Hindlimb muscle (tissue), 1 donor: ENCODE measurements around the gene CACNA1C. TPM values are rescaled to one million over a fixed set of nuclear protein-coding genes. Genes with fewer than 3 reads are reported as not detected.

ENCODE experiments used
- DNase-seq: peaks from one replicate; pipeline ENCODE4 v3.0.0-alpha.2; 2013
- polyA plus RNA-seq: library from polyadenylated mRNA; unstranded; fragments of 120-200 nt; gene quantifications from one replicate; pipeline ENCODE4 v1.2.1, GENCODE V29; 2013; ENCODE audit not compliant: insufficient read length

CACNA1C gene
- polyA plus RNA-seq, 1 donor, result 3.4 TPM

- no peak for DNase-seq
Observed at GRCh38 chr12:2172491-2173214, 119.9 kb downstream of the CACNA1C start.

DNA sequence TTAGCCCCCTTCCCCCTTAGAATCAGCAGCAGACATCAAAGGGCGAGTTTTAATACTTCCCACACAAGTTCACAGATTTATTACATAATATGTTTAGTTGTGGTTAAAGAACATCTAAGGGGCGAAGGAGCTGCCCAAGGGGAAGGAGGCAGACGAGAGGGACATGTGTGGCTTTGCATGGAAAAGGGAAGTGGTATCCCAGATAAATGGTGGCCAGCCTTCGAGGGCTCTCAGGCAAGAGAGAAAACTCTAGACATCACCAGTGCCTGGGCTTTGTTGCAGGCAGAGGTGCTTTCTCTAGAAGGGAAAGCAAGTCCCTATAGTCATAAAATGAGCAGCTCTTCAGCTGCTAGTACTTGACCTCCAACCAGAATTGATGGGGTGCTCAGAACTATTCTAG lies 121.2 kb downstream of the CACNA1C start:
- DNase-seq, result no peak

GRCh38 chr12:2177003-2177402 lies 124.2 kb downstream of the CACNA1C start:
- DNase-seq, result no peak

GRCh38 chr12:2177751-2178150 lies 125.0 kb downstream of the CACNA1C start:
- no peak for DNase-seq

DNA sequence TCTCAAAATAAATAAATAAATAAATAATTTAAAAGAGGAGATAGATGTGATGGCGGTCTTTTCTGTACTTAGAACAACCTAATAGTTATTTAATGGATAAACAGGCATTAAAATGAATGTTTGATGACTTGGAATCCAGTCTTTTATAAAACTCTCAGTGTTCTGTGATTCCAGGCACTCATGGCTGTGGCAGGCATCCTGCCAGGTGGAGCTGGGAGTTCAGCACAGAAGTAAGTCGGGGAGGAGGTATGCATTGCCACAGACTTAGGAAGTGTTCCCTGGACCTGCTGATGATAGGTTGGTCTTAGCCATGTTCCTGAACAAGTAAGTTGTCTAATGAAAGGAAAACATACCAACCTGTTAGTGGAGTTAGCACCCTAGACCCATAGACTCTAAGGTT lies 126.3 kb downstream of the CACNA1C start:
- no peak for DNase-seq

DNA sequence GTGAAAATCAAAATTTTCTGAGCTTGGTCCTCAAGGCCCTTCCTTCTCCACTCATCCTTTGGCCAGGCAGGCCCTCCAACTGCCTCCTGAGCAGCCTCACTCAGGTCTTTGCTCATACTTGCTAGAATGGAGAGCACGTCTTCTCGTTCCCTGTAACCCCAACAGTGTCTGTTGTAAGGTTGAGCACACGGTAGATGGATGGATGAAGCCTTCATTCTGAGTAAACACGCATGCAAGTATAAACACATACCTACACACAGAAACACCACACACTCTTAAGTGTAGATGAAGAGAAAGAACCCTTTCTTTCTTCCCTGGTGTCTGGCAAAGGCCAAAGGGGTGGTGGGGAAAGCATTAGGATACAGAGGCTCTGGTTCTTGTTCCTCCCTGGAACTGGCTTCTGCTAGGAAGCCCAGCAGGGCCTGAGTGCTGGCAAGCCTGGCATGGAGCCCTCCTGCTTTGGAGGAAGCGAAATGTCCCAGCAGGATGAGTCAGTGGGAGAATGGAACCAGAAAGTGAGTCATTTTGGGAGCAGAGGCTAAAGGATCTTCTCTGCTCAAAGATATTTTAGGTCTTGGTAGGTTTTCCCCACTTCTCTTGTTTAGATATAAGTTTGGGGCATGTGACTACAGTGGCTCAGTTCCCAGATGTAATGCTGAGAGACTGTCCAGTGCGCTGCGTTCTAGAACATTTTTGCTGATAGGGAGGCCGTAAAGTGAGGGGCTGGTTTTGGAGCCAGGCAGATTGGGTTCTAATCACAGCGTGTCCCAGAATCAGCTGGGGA lies 127.4 kb downstream of the CACNA1C start:
- DNase-seq, result no peak

GRCh38 chr12:2180737-2181082 lies 127.9 kb downstream of the CACNA1C start:
- DNase-seq, result no peak

DNA sequence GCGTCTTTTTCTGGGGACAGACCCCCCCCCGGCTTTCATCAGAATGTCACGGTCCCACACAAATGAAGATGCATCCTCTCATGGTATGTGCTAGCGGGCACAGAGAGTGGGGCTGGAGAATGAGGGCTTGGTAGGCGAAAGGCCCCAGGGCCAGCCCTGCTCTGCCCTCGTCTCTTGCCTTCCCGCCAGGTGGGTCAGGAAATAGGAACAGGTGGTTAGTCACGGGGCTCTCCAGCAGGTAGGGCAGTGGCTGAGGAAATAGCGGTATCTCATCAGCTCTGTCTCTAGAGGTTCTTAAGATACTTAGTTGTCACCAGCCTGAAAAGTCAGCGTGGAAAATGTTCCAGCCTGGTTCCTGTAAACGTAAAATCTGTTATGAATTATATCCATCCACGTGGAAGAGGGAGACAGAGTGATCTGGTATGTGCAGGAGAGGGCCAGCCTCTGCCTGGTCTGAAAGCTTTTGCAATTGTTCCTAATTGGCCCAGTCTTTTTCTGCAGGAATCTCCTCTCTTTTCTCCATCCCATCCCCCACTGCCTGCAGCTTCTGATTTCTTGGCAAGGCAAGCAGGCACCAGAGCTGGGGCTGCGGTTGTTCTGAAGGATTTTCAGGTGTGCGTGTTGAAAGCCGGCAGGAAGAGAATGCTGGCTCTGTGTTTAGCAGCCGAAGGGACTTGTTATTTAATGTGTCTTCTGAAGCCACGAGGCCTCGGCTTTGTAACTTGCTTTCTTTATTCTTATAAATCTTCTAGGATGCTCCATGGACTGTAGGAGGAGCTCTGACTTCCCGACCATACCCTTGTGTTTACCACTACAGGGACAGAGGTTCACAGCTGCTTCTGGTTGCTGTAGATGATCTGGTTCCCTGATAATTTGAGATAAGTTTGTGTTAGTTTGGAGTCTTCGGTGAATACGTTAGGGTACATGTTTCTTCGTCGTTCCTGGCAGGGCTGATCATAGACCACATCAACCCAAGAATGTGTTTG lies 131.1 kb downstream of the CACNA1C start:
- no peak for DNase-seq

DNA sequence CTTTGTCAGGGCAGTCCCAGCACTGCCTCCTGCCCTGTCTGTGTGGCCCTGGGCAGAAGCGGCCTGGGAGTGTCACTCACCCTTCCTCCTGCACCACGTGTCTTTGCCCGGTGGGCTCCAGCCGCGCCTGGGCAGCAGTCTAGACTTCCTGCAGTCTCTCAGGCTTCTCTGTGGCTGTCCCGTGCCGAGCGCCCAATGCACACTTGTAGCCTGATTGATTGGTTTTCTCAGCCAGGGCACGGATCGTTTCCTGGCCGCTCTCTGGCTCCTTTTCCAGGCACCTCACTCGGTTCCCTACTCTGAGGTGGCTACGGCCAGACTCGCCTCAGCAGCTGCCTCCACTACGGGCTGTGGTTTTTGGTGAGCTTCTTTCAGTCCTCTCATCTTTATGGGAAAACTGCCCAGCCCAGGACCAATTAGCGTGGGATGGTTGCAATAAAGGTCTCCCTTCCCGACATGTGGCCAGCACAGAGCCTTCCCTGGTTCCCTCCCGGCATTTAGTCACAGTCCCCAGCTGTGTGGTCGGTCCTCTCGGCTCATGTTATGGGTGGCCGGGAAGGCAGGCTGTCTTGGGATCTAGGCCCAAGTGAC lies 133.1 kb downstream of the CACNA1C start:
- DNase-seq, result no peak

DNA sequence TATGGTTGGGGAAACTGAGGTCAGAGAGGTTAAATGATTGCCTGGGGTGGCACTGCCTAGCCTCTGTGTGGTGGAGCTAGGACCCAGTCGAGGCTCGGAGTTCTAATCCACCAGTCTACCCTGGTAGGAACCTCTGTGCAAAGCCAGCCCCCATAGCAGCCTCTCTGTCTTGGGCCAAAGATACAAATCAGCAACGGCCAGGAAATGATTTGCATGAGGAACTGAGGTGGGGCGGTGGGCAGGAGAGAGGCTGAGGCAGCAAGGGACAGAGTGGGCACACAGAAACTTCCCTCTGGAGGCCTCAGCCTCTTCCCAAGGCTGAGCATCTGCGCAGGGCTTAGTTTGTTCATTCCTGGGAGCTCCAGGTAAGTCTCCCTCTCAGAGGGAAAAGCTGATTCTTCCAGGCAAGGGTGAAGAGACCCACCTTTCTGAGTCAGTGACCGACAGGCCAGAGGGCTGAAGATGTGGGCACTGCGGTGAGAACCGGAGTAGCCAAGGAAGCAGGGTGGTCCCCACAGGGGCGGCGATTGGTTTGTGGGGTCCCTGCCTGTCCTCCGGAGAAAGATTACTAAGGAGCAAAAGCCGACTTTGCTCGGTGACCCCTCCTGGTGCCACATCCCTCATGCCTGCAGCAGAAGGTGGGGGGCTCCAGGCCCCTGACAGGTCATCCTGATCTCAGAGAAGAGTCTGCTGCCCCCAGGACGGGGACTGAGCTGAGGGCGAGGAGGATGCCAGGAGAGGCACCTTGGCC lies 134.6 kb downstream of the CACNA1C start:
- DNase-seq, result no peak

DNA sequence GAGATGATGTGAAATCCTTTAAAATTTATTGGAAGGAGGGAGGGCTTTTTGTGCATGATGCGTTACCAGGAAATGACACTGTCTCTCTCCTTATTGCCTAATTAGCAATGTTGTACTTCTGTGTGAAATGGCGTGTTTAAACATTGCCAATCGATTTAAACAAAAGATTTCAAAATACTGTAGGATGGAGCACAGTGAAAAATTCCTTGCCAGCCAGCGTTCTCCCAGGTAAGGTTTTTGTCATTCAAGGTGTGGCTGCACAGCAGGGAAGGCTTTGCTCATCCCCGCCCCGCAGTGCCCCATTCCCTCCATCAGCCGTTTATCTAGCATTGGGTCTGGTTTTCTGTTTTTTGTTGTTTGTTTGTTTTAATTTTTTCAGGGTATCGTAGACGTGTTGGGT lies 137.3 kb downstream of the CACNA1C start:
- no peak for DNase-seq

- no peak for DNase-seq
Observed at GRCh38 chr12:2190896-2191533, 138.2 kb downstream of the CACNA1C start.

DNA sequence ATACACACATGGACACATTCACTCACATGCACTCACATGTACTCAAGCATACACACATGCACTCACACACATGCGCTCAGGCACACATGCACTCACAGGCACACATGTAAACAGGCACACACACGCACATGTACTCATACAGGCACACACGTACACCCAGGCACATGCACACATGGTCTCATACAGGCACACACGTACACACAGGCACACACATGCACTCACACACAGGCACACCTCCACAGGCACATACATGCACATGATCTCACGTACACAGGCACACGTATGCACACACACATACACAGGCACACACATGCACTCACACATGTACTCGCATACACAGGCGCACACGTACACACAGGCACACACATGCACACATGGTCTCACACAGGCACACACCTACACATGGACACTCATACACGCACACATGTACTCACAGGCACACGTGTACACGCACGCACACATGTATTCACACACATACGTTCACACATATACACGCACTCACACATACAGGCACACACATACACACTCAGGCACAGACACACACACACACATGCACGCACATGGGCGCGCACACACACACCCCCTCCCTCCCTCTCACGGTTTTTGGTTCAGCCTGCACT lies 138.9 kb downstream of the CACNA1C start:
- no peak for DNase-seq

DNA sequence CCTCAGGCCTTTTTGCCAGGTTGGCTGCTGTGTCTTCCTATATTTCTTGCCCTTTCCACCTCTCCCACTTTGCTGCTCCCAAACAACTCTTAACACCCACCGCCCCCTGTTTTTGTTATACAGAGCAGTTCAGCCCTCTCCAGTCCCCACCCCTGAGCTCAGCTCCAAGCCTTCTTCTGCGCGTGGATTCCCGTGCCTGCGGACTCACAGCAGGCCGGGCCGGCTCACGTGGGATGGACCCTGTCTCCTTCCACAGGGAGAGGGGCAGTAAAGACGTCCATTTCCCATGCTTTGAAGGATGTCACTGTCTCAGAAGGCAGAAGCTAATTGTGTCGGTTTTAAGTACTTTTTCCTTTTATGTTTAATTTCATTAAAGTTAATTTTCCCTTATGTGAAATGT lies 139.4 kb downstream of the CACNA1C start:
- DNase-seq, result no peak

- no peak for DNase-seq
Observed at GRCh38 chr12:2194060-2194459, 141.3 kb downstream of the CACNA1C start.

GRCh38 chr12:2194571-2194970 lies 141.8 kb downstream of the CACNA1C start:
- DNase-seq, result no peak

DNA sequence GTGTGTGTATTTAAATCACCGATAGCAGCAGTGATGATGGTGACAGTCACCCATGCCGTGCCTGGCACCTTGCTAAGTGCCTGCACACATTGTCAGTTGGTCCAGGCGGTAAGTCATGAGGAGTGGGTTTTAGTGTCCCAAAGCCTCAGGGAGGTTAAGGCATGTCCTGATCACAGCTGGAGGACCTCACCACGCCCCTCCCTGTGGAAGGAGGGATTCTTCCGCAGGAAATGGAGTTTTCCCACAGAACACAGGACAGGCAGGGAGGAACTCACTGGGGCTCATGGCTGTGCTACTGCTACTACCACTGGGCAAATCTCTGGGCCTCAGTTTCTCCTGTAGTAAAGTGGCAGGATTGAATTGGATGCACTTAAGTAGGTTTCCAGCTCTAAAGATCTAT lies 142.3 kb downstream of the CACNA1C start:
- no peak for DNase-seq

DNA sequence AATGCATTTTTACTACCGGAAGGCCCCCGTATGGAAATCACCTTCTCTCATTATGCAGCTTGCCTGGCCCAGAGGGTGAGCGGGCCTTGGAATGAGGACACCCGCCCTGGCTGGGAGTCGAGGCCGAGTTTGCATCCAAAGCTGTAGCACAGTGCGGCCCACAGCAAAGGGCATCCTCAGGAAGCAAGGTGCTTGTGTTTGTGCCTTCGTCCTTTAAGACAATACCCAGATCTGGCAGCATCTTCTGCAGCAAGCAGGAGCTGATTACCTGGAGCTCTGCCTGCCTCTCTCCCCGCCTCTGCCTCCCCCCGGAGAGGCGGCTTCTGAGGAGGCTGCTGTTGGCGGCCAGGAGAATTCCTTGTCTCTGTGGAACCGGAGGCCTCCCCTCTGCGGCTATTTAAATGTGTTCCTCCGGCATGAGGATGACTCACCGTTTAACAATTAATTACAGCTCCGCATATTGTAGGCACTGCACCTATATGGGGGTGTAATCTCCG lies 145.3 kb downstream of the CACNA1C start:
- DNase-seq, result no peak

- DNase-seq, result no peak
Observed at GRCh38 chr12:2198542-2198941, 145.8 kb downstream of the CACNA1C start.

DNA sequence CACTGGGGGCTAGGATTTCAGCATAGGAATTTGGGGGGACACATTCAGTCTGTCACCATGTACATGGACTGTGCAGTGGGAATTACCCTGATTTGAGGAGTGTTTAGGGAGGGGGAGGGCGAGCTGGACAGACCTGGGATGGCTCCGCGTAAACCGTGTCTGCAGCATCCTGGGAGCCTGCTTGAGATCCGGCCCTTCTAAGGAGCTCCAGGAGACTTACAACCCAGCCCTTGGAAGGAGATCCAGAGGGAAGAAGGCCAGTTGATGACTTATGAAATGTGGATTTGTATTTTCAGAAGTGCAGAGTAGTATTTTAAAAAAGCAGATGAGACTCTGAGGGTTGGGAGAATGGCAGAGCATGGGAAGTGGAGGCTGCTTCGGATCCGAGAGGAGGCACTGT lies 153.2 kb downstream of the CACNA1C start:
- no peak for DNase-seq
